ENCODE data around the gene ZNF655. TPM values are rescaled to one million over a fixed set of nuclear protein-coding genes. Genes with fewer than 3 reads are reported as not detected.

Gene ZNF655
- total RNA-seq, 1 donor from 2014 or later, result 49.9 TPM

DNA sequence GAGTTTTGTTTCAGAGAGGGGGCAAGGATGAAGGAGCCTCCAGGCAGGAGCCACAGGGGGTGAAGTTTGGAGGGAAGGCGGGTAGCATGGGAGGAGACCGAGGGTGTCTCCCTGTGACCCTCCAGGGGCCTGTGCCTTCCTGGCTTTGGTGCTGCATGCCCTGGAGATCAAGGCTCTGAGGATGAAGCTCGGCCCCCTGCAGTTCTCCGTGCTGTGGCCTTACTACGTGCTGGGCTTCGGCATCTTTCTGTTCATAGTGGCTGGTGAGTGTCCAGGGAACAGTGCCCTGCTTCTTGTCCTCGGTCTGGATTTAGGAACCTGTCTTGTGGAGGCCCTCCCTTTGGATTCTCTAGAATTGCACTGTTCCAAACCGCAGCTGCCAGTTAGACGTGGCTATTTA lies 49.1 kb downstream of the ZNF655 start:
- no peak for ATAC-seq

- no peak for ATAC-seq
These were observed 56.1 kb downstream of the ZNF655 start for GRCh38 chr7:99614495-99614894.

DNA sequence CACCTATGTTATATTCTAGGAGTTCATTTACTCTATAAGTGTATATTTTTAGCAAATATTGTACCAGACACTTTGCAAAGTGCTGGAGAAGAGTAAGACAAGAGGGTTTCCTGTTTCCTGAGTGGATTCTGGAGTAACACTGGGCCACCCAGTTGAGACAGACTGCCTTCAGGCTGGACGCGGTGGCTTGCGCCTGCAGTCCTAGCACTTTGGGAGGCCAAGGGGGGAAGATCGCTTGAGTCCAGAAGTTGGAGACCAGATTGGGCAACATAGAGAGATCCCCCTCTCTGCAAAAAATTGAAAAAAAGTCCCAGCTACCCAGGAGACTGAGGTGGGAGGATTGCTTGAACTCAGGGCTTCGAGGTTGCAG lies 57.5 kb downstream of the ZNF655 start:
- ATAC-seq, result no peak

- peak; percentile 93 for ATAC-seq
These were observed 58.1 kb downstream of the ZNF655 start, which contains the start of gene ZSCAN25 for GRCh38 chr7:99616359-99617191. TSS of gene ZSCAN25 (plus strand) at chr7:99616946. CDS start at chr7:99619607, 2,661 bp downstream.

- no peak for ATAC-seq
These were observed 58.8 kb downstream of the ZNF655 start for GRCh38 chr7:99617192-99617781.

DNA sequence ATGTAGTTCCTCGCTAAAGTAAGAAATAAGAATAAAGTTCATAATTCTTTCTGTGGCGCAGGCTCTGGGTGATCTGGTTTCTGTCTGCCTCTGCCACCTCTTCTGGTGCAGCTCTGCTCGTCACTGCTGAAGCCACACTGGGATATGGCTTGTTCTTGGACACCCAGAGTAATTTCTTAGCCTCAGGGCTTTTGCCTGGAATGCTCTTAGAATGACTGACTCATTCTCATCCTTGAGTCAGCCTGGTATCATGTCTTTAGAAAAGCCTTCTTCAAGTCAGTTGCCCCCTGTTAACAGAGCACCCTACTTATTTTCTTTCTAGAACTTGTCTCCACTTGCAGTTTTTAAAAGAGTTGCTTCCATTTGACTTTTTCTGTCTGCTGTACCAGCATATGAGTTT lies 60.3 kb downstream of the ZNF655 start:
- ATAC-seq, result no peak

DNA sequence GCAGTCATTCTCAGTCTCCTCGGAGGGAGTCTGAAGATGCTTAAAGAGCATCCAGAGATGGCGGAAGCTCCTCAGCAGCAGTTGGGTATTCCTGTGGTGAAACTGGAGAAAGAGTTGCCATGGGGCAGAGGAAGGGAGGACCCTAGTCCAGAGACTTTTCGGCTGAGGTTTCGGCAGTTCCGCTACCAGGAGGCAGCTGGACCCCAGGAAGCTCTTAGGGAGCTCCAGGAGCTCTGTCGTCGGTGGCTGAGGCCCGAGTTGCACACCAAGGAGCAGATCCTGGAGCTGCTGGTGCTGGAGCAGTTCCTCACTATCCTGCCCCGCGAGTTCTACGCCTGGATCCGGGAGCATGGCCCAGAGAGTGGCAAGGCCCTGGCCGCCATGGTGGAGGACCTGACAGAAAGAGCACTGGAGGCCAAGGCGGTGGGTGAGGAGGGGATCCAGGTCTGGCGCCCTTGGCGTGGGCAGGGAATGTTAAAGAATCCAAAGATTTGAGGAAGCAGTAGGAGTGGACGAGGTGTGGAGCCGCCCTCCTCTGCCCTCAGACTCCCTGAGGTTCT lies 61.2 kb downstream of the ZNF655 start:
- no peak for ATAC-seq

GRCh38 chr7:99621271-99621670 lies 62.8 kb downstream of the ZNF655 start:
- no peak for ATAC-seq

DNA sequence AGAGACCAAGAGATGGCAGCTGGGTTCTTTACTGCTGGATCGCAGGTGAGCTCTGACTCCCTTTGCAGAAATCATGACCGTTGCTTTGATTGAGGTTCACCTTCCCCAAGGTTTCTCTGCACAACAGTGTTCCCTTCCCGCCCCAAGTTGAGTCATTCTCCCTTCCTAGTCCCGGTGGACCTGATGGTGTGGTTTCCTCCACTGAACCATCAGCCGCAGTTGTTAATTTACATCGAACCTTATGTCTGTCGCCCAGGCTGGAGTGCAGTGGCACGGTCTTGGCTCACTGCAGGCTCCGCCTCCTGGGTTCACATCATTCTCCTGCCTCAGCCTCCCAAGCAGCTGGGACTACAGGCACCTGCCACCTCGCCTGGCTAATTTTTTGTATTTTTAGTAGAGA lies 64.2 kb downstream of the ZNF655 start:
- peak; percentile 52 for ATAC-seq

- peak; percentile 46 for ATAC-seq
These were observed 64.8 kb downstream of the ZNF655 start for GRCh38 chr7:99623091-99623693.

GRCh38 chr7:99623702-99624447 lies 65.4 kb downstream of the ZNF655 start:
- ATAC-seq, result no peak

- no peak for ATAC-seq
These were observed 66.0 kb downstream of the ZNF655 start for GRCh38 chr7:99624484-99624883.

- ATAC-seq, result no peak
These were observed 66.9 kb downstream of the ZNF655 start for GRCh38 chr7:99625321-99625720.

GRCh38 chr7:99625961-99626360 lies 67.5 kb downstream of the ZNF655 start:
- no peak for ATAC-seq

Other genes starting within 250 kb of the ZNF655 start
- gene ARPC1A, start 232.7 kb upstream of the ZNF655 start, total RNA-seq, result 182 TPM
- gene ARPC1B, start 183.9 kb upstream of the ZNF655 start, total RNA-seq, result 53.0 TPM
- gene PDAP1, start 150.0 kb upstream of the ZNF655 start, total RNA-seq, result 94.4 TPM
- gene BUD31, start 149.7 kb upstream of the ZNF655 start, total RNA-seq, result 98.9 TPM
- 4.0 TPM for gene PTCD1, start 119.8 kb upstream of the ZNF655 start, total RNA-seq
- gene CPSF4, start 119.7 kb upstream of the ZNF655 start, total RNA-seq, result 23.8 TPM
- gene ATP5MF, start 92.5 kb upstream of the ZNF655 start, total RNA-seq, result 409 TPM
- gene ZNF789, start 85.8 kb upstream of the ZNF655 start, total RNA-seq, result 4.2 TPM
- gene ZNF394, start 58.4 kb upstream of the ZNF655 start, total RNA-seq, result 15.4 TPM
- gene ZKSCAN5, start 54.0 kb upstream of the ZNF655 start, total RNA-seq, result 3.3 TPM
- 3.3 TPM for gene FAM200A, start 6.5 kb upstream of the ZNF655 start, total RNA-seq
- gene TMEM225B, start 39.6 kb downstream of the ZNF655 start, total RNA-seq, result 1.00 TPM
- 9.6 TPM for gene ZSCAN25, start 58.3 kb downstream of the ZNF655 start, total RNA-seq
- 26.4 TPM for gene CYP3A5, start 121.4 kb downstream of the ZNF655 start, total RNA-seq
- not detected for gene CYP3A7, start 176.6 kb downstream of the ZNF655 start, total RNA-seq
- 0.24 TPM for gene CYP3A4, start 225.5 kb downstream of the ZNF655 start, total RNA-seq

Measured in esophagus mucosa (tissue), 1 donor.